HepG2 (cell line): ENCODE data around the gene SFXN5. TPM values are rescaled to one million over a fixed set of nuclear protein-coding genes. Genes with fewer than 3 reads are reported as not detected.

Experiments
- HBP1 ChIP-seq: IDR thresholded peaks from 2 replicates; pipeline ENCODE4 v1.6.1; 2016; ENCODE audit warnings: low read depth, control low read depth
- HNF4A ChIP-seq: sonication (generic); formaldehyde crosslinking; IDR thresholded peaks from 2 replicates; pipeline ENCODE4 v1.4.0; 2020; ENCODE audit warnings: missing genetic modification reagents
- KMT2B ChIP-seq: IDR thresholded peaks from 2 replicates; pipeline ENCODE4 v1.6.1; 2016; ENCODE audit warnings: missing genetic modification reagents, missing compliant biosample characterization
- POGZ ChIP-seq: sonication (generic); formaldehyde crosslinking; IDR thresholded peaks from 2 replicates; pipeline ENCODE4 v1.4.0; 2020; ENCODE audit warnings: mild to moderate bottlenecking, missing genetic modification reagents
- TFAP4 ChIP-seq: sonication (generic); IDR thresholded peaks from 2 replicates; pipeline ENCODE4 v1.6.1; 2016; ENCODE audit warnings: low read depth, borderline replicate concordance
- ZFP91 ChIP-seq: sonication (generic); formaldehyde crosslinking; IDR thresholded peaks from 2 replicates; pipeline ENCODE4 v1.9.0; 2022; ENCODE audit warnings: missing genetic modification reagents, mild to moderate bottlenecking, borderline replicate concordance
- ZNF333 ChIP-seq: sonication (generic); formaldehyde crosslinking; IDR thresholded peaks from 2 replicates; pipeline ENCODE4 v1.4.0; 2020; ENCODE audit warnings: mild to moderate bottlenecking, missing genetic modification reagents, borderline replicate concordance
- ZNF350 ChIP-seq: sonication (generic); formaldehyde crosslinking; IDR thresholded peaks from 2 replicates; pipeline ENCODE4 v1.4.0; 2020; ENCODE audit warnings: mild to moderate bottlenecking, low read depth, missing genetic modification reagents, borderline replicate concordance
- ZNF446 ChIP-seq: sonication (generic); formaldehyde crosslinking; IDR thresholded peaks from 2 replicates; pipeline ENCODE4 v1.5.0; 2020; ENCODE audit warnings: mild to moderate bottlenecking, missing genetic modification reagents
- ZSCAN20 ChIP-seq: sonication (generic); formaldehyde crosslinking; IDR thresholded peaks from 2 replicates; pipeline ENCODE4 v1.4.0; 2020; ENCODE audit warnings: missing genetic modification reagents, mild to moderate bottlenecking, borderline replicate concordance
- polyA plus RNA-seq, 8 experiments: library from polyadenylated mRNA; depleted of rRNA in 3 of 8; stranded (reverse) in 7 of 8; unstranded in 1 of 8; fragments of >200 nt; fragmentation: Illumina TruSeq in 4 of 8; extraction: Trizol in 4 of 8; gene quantifications; 2 replicates each; pipeline versions ENCODE4 v1.2.1 to v1.2.3, GENCODE V29; 2011 to 2016; ENCODE audit warnings: low read depth in 4 of 8, missing spikeins in 1 of 8, mixed read lengths in 1 of 8; ENCODE audit not compliant: insufficient read depth in 1 of 8
- total RNA-seq, 5 experiments: library from RNA; depleted of rRNA; stranded (reverse); fragments of >200 nt; fragmentation: Illumina TruSeq; extraction: Trizol; gene quantifications; 2 replicates each; pipeline ENCODE4 v1.2.3, GENCODE V29; 2016; ENCODE audit warnings: low read depth in 1 of 5
- TF ChIP-seq, protein P1 (sequence below): IDR thresholded peaks from 2 replicates; pipeline ENCODE4 v1.4.0; 2020; ENCODE audit warnings: mild to moderate bottlenecking, missing genetic modification reagents
- TF ChIP-seq, protein P2 (sequence below): sonication (generic); formaldehyde crosslinking; IDR thresholded peaks from 2 replicates; pipeline ENCODE4 v1.4.0; 2020; ENCODE audit warnings: missing genetic modification reagents, borderline replicate concordance
- TF ChIP-seq, protein P3 (sequence below): sonication (generic); formaldehyde crosslinking; IDR thresholded peaks from 2 replicates; pipeline ENCODE4 v1.4.0; 2020; ENCODE audit warnings: missing genetic modification reagents

Gene SFXN5
- total and polyA plus RNA-seq, 2 of the 13 experiments (the other 11 are each of a cell fraction or from before 2014, with no cell fraction given) = 34.9 to 37.4 TPM

DNA sequence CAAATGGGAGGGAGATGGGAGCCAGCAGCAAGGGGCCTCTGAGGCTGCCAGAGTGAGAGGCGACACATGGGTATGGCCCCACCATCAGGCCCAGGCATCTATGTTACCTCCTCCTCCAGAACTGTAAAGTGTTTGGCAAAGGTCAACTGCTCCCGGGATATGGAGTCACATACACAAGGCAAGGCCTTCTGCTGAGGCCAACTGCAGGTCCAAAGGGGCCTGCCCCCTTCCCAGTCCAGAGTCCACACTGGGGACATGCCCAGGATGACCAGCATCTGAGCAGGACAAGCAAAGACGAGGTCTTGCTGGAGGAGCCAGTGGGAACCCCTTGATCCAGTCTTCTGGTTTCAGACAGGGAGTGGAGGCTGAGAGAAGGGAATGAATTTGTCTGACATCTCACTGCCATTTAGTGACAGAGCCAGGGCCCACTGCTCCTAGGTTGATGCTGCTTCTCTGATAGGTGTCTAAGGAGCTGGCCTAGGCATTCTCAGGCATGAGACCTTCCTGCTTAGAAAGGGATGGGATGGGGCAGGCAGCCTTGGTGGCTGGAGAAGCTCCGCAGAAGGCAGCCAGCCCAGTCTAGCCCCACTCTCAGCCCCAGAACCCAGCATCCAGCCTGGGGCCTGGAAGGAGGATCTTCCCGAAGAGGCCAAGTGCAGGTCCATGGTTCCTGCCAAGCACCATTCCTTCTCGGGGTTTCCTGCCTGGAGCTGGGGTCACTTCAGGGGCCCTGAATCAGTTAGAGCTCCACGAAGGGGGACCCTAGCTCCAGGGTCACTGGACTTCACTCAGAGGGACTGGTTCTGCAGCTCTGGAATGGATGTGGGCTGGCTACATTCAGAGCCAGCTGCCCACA lies 127.7 kb downstream of the SFXN5 start (continued):
- 0 out of 2 replicates have a peak, but pooled peaks have one; percentile 57 for TF ChIP-seq POGZ (CRISPR knock-in tag)
- TF ChIP-seq ZFP91 (CRISPR knock-in tag) = no peak
- no peak for TF ChIP-seq ZNF333 (CRISPR knock-in tag)
- TF ChIP-seq TFAP4 = no peak
- TF ChIP-seq, protein P1, sequence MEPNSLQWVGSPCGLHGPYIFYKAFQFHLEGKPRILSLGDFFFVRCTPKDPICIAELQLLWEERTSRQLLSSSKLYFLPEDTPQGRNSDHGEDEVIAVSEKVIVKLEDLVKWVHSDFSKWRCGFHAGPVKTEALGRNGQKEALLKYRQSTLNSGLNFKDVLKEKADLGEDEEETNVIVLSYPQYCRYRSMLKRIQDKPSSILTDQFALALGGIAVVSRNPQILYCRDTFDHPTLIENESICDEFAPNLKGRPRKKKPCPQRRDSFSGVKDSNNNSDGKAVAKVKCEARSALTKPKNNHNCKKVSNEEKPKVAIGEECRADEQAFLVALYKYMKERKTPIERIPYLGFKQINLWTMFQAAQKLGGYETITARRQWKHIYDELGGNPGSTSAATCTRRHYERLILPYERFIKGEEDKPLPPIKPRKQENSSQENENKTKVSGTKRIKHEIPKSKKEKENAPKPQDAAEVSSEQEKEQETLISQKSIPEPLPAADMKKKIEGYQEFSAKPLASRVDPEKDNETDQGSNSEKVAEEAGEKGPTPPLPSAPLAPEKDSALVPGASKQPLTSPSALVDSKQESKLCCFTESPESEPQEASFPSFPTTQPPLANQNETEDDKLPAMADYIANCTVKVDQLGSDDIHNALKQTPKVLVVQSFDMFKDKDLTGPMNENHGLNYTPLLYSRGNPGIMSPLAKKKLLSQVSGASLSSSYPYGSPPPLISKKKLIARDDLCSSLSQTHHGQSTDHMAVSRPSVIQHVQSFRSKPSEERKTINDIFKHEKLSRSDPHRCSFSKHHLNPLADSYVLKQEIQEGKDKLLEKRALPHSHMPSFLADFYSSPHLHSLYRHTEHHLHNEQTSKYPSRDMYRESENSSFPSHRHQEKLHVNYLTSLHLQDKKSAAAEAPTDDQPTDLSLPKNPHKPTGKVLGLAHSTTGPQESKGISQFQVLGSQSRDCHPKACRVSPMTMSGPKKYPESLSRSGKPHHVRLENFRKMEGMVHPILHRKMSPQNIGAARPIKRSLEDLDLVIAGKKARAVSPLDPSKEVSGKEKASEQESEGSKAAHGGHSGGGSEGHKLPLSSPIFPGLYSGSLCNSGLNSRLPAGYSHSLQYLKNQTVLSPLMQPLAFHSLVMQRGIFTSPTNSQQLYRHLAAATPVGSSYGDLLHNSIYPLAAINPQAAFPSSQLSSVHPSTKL (CRISPR knock-in tag) = peak; percentile 43; the same call in 1 of the 2 replicates
- TF ChIP-seq HBP1 (CRISPR knock-in tag) = no peak
- TF ChIP-seq ZNF446 (CRISPR knock-in tag) = no peak
- no peak for TF ChIP-seq ZSCAN20 (CRISPR knock-in tag)
- no peak for TF ChIP-seq KMT2B (CRISPR knock-in tag)
- TF ChIP-seq HNF4A (CRISPR knock-in tag) = peak; percentile 95
- TF ChIP-seq, protein P2, sequence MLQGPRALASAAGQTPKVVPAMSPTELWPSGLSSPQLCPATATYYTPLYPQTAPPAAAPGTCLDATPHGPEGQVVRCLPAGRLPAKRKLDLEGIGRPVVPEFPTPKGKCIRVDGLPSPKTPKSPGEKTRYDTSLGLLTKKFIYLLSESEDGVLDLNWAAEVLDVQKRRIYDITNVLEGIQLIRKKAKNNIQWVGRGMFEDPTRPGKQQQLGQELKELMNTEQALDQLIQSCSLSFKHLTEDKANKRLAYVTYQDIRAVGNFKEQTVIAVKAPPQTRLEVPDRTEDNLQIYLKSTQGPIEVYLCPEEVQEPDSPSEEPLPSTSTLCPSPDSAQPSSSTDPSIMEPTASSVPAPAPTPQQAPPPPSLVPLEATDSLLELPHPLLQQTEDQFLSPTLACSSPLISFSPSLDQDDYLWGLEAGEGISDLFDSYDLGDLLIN (CRISPR knock-in tag) = no peak
- no peak for TF ChIP-seq ZNF350 (CRISPR knock-in tag)
- TF ChIP-seq, protein P3, sequence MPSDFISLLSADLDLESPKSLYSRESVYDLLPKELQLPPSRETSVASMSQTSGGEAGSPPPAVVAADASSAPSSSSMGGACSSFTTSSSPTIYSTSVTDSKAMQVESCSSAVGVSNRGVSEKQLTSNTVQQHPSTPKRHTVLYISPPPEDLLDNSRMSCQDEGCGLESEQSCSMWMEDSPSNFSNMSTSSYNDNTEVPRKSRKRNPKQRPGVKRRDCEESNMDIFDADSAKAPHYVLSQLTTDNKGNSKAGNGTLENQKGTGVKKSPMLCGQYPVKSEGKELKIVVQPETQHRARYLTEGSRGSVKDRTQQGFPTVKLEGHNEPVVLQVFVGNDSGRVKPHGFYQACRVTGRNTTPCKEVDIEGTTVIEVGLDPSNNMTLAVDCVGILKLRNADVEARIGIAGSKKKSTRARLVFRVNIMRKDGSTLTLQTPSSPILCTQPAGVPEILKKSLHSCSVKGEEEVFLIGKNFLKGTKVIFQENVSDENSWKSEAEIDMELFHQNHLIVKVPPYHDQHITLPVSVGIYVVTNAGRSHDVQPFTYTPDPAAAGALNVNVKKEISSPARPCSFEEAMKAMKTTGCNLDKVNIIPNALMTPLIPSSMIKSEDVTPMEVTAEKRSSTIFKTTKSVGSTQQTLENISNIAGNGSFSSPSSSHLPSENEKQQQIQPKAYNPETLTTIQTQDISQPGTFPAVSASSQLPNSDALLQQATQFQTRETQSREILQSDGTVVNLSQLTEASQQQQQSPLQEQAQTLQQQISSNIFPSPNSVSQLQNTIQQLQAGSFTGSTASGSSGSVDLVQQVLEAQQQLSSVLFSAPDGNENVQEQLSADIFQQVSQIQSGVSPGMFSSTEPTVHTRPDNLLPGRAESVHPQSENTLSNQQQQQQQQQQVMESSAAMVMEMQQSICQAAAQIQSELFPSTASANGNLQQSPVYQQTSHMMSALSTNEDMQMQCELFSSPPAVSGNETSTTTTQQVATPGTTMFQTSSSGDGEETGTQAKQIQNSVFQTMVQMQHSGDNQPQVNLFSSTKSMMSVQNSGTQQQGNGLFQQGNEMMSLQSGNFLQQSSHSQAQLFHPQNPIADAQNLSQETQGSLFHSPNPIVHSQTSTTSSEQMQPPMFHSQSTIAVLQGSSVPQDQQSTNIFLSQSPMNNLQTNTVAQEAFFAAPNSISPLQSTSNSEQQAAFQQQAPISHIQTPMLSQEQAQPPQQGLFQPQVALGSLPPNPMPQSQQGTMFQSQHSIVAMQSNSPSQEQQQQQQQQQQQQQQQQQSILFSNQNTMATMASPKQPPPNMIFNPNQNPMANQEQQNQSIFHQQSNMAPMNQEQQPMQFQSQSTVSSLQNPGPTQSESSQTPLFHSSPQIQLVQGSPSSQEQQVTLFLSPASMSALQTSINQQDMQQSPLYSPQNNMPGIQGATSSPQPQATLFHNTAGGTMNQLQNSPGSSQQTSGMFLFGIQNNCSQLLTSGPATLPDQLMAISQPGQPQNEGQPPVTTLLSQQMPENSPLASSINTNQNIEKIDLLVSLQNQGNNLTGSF (CRISPR knock-in tag) = no peak
